Right forelimb (tissue), 1 donor: ENCODE data around the gene BTBD9.

ENCODE experiments used
- DNase-seq: peaks from one replicate; pipeline ENCODE4 v3.0.0-alpha.2; 2018

Gene BTBD9

GRCh38 chr6:38593409-38593808, 46.3 kb downstream of the BTBD9 start:
- DNase-seq: no peak

- no peak for DNase-seq
Observed at GRCh38 chr6:38591439-38591838, 48.3 kb downstream of the BTBD9 start.

- DNase-seq: no peak
Observed at GRCh38 chr6:38589367-38589720, 50.4 kb downstream of the BTBD9 start.

- no peak for DNase-seq
Observed at GRCh38 chr6:38588631-38589366, 50.9 kb downstream of the BTBD9 start.

- DNase-seq: no peak
Observed at GRCh38 chr6:38587766-38588362, 51.9 kb downstream of the BTBD9 start.

GRCh38 chr6:38586992-38587391, 52.7 kb downstream of the BTBD9 start:
- DNase-seq: no peak

GRCh38 chr6:38584731-38585130, 55.0 kb downstream of the BTBD9 start:
- DNase-seq: no peak

- DNase-seq: no peak
Observed at GRCh38 chr6:38583523-38583922, 56.2 kb downstream of the BTBD9 start.

GRCh38 chr6:38580030-38580429, 59.7 kb downstream of the BTBD9 start:
- no peak for DNase-seq

GRCh38 chr6:38579010-38579628, 60.6 kb downstream of the BTBD9 start:
- DNase-seq: no peak

- no peak for DNase-seq
Observed at GRCh38 chr6:38578075-38578474, 61.7 kb downstream of the BTBD9 start.

- no peak for DNase-seq
Observed at GRCh38 chr6:38577492-38577891, 62.2 kb downstream of the BTBD9 start.

GRCh38 chr6:38573801-38574395, 65.8 kb downstream of the BTBD9 start:
- DNase-seq: no peak

- DNase-seq: no peak
Observed at GRCh38 chr6:38572186-38572813, 67.4 kb downstream of the BTBD9 start.

GRCh38 chr6:38571721-38572120, 68.0 kb downstream of the BTBD9 start:
- DNase-seq: no peak

GRCh38 chr6:38570750-38571149, 69.0 kb downstream of the BTBD9 start:
- DNase-seq: no peak

GRCh38 chr6:38567436-38567835, 72.3 kb downstream of the BTBD9 start:
- peak; percentile 66 for DNase-seq

- DNase-seq: no peak
Observed at GRCh38 chr6:38566295-38567030, 73.3 kb downstream of the BTBD9 start.

GRCh38 chr6:38564301-38564700, 75.4 kb downstream of the BTBD9 start:
- DNase-seq: no peak

- DNase-seq: no peak
Observed at GRCh38 chr6:38555606-38556005, 84.1 kb downstream of the BTBD9 start.

- DNase-seq: no peak
Observed at GRCh38 chr6:38554700-38555413, 84.9 kb downstream of the BTBD9 start.

- no peak for DNase-seq
Observed at GRCh38 chr6:38554014-38554413, 85.7 kb downstream of the BTBD9 start.
